NCI-H748 (cell line): ENCODE results near the gene ABTB2.

Source experiments
- DNase-seq: peaks from one replicate; lab custom pipeline; 2025; ENCODE audit not compliant: unreplicated experiment; lab: John Stamatoyannopoulos, UW

The ABTB2 gene

DNA sequence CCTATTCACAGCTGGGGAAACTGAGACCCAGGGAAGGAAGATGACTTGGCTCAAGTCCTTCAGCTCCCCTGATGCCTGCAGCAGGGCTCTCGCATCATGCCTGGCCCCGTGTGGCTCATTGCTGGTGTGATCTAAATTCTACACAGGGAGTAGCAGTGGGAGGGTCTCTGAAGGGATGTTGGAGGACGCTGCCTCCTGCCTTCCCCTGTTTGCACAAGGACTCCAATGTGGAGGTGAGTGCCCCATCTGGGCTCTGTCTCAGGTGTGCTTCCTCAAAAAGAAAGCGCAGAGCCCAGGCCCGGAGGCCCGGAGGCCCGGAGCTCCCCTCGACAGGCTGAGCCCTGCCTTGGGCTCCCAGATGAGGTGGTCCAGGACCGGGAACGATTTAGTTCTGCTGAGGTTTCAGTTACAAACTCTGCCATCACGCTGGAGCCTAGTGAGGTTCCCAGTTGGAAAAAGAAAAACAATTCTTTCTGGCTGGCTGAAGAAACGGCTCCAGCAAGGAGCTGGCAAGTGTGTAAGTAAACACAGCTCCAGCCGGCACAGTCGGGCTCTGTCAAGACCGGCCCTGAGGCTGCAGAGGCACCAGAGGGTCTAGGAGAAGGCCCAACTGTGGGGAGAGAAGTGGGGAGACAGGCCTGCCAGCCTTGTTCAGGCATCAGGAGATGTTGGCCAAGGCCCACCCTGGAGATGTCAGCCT is 202.6 kb downstream of the ABTB2 start:
- DNase-seq, result no peak

DNA sequence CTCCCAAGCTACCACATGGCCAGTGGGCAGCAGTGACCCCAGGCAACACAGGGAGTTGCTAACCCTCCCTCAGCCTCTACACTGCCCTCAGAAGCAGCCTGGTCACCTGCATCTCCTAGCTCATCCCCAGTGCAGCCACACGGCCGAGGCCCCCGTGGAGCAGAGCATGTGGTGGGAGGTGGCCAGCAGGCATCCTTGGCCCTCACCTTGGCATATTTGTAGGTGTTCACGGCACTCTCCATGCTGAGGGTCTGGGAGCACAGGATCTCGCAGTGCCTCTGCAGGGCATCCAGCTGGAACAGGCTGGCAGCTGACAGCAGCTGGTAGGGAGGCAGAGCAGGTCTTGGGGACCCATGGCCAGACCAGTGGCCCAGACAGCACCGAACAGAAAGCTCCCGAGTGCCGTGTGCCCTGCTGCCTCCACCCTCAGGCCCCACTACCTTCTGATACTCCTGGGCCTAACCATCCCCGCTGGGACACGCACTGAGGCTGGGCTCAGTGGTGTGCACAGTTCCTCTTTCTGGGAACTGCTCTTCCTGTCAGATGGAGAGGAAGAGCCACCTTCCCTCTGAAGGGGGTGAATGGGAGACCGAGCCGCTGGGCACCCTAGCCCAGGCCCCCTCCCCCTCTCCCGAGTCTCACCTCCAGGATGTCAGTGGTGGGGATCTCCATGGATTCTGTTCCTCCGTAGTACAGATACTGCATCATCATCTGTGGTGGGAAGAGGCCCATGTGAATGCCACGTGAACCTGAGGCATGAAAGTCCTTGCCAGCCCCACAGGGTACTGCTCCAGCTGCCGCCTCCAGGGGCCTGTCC is 203.5 kb downstream of the ABTB2 start:
- no peak for DNase-seq

DNA sequence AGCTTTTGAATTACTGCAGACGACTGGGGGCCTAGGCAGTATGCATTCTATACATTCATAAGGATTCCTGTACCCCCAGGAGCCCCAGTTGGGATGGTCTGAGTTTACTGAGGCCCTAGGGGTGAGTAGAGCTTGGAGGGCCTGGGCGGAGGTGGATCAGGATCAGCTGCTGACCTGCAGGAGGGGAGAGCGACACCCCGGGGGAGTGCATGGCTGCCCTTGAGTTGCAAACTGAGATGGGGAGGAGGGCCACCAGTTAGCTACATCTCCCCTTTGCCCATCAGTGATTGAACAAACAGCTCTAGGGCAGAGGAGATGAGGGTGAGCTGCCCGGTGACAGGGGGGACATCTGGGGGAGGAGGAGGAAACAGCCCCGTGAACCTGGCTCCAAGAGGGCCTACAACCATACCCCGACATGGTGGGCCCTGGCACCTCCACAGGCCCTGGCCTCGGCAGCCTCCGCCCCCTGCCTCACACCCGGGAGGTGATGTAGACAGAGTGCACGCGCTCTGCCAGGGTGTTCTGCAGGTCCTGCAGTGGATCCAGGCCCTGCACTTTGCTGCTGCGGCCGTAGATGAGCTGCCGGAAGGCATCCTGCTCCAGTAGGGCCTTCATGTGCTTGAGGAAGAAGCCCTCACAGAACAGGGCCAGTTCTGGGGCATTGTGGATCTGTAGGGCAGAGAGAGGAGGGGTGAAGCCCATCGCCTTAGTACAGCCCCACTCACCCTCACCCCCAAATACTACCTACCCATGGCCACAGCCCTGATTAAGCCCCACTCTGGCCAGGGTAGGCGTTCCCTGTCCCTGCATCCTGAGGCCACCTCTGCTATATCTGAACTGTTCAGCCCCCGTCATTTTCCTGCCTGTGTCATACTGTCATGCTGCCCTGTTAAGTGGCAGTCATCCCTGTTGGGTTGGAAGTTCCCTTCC is 205.6 kb downstream of the ABTB2 start:
- DNase-seq, result no peak

DNA sequence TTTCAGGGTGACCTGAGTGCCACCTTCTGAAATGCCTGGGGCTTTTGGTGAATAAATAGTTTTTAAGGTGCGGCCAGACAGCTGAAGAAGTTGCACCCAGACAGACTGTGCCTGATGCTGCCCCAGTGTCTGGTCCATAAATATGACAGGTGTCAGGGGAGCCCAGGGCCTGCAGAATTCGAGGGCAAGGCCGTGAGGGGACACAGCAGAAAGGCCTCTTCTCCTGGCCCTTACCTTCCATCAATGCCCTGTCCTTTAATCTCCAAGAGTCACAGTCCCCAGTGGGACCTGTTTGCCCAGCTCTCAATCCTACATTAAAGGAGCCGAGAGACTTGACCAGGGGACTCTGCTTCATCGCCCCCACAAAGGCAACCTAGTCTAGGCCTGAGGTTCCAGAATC is 206.6 kb downstream of the ABTB2 start:
- no peak for DNase-seq

DNA sequence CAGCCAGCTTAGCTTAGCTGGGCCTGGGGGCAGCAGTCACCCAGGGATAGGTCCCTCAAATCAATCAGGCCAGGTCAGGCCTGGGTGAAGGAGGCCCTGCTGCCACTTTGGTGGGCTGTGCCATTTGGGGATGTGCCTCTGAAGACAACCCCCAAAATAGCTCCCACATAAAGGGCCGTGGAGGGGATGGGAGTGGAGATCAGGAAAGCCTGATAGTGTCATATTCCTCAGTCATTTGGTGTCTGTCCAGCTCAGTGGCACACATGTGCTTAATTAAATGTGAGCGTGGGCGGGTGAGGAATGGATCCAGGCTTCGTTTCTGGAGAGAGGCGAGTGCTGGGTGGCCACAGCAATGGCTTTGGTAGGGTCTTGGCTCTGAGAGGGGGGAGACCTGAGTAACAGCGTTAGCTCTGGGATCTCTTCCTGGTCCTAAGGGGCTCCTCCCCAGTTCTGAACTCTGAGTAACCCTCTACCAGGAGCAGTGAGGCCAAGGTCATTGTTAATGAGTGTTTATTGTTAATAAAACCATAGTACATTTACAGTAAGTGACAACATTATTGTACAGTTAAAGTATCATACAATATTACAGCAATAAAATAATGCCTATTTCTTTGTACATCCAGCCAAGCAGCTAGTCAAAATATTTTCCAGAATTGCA is 207.2 kb downstream of the ABTB2 start:
- DNase-seq, result no peak

DNA sequence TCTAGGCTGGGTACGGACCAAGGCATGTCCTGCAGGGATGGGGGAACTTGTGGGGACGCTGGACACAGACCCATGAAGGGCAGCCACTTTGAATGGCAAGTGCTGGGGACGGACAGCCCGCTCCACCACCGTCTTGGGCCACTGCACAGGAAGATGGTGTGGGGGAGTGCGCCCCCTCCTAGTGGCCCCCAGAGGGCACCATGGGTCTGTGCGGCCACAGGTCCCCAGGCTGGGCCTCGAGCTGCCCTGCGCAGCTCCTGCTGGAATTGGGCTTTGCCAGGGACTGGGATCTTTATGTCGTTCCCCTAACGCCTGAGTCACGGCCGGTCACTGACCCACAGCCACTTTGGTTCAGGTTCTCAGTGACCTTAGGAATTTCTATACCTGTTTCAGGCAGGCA is 208.0 kb downstream of the ABTB2 start:
- DNase-seq, result no peak

DNA sequence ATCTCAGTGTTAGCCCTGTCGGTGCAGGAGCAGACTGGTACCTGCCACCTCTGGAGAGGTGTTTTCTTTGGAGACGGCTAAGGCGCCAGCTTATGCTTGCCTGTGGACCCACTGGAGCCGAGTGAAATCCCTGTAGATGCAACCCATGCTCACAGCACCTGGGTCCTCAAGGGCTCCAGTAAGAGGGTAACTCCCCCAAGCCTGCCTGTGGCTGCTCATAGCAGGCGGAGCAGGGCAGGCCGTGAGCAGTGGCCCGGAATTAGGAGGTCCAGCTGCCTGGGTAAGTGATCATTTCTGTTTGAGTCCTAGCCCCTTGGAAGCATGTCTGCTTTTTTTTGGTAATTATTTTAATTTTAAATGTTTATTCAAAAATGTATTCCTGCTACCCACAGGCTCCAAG is 208.5 kb downstream of the ABTB2 start:
- no peak for DNase-seq

DNA sequence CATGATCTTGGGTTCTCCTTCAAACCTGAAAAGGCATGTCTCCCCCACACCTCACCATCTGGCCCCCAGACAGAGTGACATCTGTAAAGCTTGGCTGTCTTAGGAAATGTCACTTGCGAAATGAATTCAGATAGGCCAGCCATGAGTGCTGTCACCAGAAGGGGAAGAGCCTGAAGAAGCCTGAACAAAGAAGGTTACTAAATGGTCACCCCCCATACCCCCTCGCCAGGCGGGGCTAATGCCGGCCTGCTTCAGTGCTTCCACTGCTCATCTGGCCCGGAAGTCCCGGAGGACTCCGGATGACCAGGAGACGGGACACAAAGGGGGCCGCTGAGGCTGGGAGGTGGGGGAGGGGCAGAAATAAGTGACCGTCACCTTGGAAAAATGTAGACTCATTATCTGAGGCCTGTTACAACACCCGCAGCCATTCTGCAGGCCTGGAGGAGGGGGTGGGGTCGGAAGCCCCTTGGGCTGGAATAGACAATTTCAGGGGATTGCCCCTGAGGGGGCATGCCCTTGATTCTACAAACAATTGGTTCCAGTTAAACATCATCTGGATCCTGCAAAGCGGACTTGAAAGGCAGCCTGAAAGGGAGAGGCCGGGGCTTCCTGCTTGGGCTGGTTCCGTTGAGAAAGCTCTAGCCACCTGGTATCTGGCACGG is 209.2 kb downstream of the ABTB2 start:
- DNase-seq, result no peak

DNA sequence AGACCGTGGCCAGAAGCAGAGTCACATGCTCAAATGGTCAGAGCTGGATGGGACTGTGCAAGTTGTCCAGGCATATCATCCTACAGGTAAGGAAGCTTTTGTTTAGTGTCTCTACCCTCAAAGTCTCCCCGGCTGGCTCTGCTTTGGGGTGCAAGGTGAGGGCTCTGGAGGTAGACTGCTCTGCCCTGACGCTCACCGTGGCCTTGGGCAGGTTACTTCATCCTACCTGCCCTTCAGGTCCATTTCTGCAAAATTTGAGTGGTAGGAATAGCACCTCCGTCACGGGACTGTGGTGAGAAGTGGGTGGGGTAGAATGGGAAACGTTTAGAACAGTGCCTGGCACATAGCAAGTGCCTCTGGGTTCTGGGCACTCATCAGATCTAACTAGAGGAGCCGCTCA is 210.2 kb downstream of the ABTB2 start:
- no peak for DNase-seq

DNA sequence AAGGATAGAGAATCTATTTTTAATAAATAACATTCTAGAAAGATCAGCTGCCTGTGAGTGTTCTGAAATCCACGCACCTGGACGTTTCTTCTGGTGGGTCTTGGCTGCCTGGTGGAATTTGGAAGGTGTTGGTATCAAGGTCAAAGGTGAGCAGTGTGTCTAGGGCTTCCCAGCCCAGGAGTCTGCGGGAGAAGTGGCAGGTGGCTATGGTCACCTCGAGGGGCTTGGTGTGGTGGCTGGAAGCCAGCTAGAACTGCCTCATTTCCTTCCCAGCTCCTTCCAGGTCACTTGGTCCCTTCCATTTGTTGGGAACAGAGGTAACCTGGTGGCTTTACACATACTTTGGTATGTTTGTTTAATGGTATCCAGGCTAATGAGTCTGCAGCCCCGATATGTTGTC is 210.9 kb downstream of the ABTB2 start:
- no peak for DNase-seq

DNA sequence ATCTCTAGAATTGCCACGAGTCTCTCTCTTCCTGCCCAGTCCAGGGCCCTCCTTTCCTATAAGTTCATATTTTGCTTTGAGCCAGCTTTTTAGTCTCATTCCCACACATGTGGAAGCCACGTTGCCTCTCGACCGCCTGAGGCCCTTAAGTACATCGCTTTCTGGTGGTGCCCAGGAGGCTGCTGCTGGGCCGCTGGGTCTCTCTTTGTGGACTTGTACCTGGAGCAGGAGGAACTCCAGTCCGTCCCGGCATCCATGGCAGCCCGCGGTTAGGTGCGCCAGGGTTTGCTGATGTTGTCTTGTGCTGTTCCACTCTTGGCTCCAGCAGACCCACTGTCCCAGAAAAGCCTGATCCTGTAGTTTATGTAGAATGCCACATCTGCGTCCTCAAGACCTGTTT is 211.4 kb downstream of the ABTB2 start:
- DNase-seq, result no peak

DNA sequence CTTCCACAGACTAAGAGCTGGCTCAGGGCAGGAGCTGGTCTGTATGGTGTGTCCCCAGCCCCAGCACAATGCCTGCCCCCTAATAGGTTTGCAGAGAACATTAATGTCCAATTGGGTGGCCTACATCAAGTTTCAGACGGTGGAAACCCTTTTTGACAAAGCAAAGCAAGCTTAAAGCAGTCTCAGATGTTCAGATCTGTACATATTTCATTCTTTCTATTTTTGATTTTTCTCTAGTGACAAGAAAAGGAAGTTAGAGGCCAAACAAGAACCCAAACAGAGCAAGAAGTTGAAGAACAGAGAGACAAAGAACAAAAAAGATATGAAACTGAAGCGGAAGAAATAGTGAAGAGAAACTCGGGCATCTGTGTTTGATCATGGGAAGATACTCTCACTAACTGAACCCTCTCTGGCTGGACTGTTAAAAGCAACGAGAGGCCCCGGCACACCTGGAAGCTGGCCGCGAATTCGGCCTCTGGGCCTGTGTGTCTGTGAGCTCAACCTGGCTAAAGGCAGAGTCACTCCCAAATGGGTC is 211.9 kb downstream of the ABTB2 start:
- no peak for DNase-seq

DNA sequence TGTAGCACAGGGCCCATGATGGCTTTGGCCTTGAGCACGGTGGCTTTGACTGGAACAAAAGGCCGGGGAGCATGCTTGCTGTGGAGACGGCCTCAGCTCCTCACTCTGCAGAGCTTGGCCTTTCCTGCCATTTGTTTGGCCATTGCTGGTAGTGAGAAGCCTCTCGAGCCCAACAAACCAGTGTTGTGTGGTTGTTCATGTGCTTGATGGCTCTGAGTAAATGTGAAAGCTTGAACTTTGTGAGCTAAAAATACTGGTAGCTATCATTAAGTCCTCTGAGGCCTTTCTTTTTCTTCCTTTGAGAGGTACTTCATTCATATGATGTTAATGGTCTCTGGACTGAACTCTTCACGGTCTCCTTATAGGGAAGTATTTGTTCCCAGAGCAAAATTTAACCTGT is 212.7 kb downstream of the ABTB2 start:
- DNase-seq, result no peak

DNA sequence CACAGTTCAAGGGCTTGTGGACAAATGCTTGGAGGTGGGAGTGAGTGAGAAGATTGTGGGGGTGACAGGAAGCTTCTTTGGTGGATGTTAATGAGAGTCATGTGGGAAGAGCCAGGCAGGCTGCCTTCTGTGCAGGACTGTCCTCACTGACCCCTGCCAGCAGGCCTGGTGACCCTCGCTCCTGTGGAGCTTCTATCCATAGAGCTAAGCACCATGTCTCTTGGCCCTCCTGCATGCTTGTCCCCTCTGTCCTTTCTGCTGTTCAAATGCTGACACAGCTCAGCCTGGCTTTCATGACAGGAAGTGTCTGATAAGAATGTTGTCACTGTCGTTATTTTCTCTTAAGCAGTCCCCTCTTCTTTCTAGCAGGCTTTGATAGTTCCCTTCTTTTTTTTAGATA is 214.8 kb downstream of the ABTB2 start:
- no peak for DNase-seq

DNA sequence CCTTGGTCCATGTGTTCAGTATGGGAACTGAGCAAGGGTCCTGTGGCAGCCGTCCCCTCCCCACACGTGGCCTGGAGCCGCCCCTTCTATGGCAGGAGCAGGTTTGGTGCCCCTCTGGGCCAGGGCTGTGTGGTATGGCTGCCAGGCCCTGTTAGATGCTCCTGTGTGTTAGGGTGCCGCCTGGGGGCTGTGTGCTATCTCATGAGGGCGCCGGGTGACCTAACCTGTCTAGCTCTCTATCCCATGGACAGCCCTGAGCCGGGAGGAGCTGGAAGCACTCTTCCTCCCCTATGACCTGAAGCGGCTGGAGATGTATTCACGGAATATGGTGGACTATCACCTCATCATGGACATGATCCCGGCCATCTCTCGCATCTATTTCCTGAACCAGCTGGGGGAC is 217.7 kb downstream of the ABTB2 start:
- no peak for DNase-seq

DNA sequence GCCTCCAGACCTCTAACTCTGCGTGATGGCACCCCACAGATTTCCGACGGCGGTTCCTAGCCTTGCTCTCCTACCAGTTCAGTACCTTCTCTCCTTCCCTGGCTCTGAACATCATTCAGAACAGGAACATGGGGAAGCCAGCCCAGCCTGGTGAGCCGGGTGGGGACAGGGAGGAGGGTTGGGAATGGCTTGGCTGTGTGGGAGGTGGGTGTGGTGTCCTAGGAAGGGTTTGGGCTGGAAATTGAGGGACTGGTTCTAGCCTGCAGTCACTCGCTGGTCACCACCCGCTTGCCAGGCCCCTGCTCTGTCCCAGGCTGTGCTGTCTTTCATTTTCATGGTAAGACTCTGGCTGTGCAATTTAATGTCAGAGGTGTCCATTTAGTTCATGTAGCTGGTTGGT is 218.5 kb downstream of the ABTB2 start:
- DNase-seq, result no peak

DNA sequence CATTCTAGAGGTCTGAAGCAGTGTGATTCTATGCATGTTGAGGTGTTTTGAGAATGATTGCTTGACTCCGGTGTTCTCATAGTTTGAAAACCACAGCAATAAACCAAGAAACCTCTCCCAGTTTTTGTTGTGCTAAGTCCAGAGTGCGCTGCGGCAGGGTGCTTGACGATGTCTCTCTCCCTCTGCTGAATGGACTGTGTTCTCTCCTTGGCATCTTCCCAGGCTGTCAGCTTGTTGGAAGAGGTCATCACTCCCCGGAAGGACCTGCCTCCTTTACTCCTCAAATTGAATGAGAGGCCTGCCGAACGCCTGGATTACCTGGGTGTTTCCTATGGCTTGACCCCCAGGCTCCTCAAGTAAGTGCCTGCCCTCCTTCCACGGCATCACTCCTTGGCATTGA is 221.4 kb downstream of the ABTB2 start:
- DNase-seq, result no peak

DNA sequence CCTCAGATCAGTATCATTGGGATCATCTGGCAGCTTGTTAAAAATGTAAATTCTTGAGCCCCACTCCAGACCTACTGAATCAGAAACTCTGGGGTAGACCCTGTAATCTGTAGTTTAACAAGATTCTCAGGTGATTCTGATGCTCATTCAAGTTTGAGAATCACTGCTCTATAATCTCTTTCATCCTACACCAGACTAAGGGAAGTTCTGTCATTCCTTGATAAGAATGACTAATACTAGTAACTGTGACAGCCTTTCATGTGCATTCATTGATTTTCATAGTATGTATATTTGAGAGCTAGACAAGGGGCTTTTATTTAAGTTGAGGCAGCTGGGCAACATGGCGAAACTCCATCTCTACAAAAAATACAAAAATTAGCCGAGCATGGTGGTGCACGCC is 222.4 kb downstream of the ABTB2 start:
- no peak for DNase-seq

DNA sequence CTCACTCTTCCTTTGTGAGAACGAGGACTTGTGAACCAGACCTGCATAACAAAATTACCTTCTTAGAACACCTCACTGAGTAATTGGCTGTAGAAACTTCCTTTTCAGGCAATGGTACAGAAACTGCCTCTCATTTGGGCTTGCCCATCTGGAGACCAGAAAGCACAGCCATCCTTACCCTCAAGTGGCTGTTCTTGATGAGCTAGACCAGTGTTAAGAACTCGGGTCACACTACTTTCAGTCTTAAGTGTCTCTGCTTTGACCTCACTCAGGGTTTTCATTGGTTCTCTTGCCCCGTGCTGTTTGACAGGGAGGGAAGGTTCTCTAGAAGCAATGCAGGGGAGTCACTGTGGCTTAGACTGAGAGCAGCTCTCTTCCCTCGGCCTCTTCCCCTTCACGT is 223.0 kb downstream of the ABTB2 start:
- DNase-seq, result no peak

DNA sequence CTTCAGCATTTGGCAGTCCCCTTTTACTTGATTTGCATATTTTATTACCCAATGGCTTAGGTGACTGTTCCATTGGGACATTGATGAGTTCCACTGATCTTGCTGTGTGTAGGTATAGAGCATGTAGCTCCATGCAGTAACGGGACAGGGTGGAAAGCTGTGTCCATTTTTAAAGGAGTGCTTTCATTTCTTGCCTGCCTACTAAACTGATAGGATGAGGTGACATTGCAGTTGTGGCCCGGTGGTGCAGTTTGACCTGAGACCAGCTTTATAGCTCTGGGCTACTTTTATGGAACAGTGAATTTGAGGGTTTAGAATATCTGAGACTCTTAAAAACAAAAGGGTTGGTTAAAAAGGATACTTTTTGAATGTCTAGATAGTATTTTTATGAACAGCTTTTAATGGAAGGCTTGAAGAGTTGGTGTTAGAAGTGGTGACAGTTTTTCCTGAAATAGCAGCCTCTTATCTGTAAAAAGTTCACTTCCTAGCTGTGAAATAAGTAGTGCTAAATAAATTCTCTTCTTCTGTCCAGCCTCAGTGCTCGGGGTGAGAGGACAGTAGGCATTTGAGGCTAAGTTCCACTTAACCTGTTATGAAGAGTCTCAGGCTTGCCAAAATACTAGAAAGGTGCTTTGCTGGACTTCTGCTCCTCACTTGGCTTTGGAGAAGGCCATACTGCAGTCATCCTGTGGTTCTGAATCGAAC is 225.4 kb downstream of the ABTB2 start:
- no peak for DNase-seq
